GM12864 (cell line): ENCODE measurements around the gene ARHGEF40.

Source experiments
- DNase-seq: peaks from one replicate; pipeline ENCODE4 v3.0.0-alpha.2; 2011; ENCODE audit warnings: low read depth
- H3K4me3 ChIP-seq: 2 replicates; pipeline ENCODE4 v1.5.1; 2011; ENCODE audit warnings: mild to moderate bottlenecking, low read depth, low read length, control low read depth
- CTCF ChIP-seq: IDR thresholded peaks from 2 replicates; pipeline ENCODE4 v1.5.1; 2011; ENCODE audit warnings: low read depth, mild to moderate bottlenecking, moderate library complexity, low read length, control low read depth, inconsistent platforms; ENCODE audit errors: missing control alignments

Gene ARHGEF40

GRCh38 chr14:21084998-21085853, 15.1 kb downstream of the ARHGEF40 start:
- H3K4me3 ChIP-seq: no peak overlapping the region
- no peak for DNase-seq
- TF ChIP-seq CTCF: no peak

- no peak for TF ChIP-seq CTCF
- DNase-seq: no peak
- H3K4me3 ChIP-seq: no peak overlapping the region
These were observed 16.8 kb downstream of the ARHGEF40 start for GRCh38 chr14:21086908-21087293.

DNA sequence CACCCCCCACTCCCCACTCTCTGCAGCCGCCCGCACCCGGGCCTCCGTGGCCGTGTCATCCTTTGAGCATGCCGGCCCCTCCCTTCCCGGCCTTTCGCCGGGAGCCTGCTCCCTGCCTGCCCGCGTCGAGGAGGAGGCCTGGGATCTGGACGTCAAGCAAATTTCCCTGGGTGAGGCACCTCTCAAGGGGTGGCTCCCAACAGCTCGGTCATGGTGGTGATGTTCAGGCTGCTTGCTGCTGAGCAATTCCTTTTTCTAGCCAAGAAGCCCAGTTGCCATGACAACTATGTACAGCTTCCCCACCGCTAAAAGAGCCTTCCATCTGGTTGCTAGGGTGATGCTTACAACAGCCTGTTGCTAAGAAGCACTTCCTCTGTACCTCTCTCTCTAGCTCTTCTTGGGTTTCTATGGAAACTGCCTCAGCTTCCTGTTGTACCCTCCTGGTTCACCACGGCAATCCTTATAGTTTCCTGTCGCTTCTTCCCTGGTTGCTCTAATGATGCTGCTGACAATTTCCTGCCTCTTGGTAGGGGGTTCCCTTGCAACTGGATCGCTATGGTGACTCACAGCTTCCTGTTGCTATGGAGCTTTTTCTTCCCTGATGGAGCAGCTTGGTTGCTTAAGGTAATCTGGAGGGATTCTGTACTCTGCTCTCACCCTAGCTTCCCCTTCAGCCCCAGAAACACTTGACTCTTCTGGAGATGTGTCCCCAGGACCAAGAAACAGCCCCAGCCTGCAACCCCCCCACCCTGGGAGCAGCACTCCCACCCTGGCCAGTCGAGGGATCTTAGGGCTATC, 17.4 kb downstream of the ARHGEF40 start:
- DNase-seq: no peak

GRCh38 chr14:21088687-21089086, 18.6 kb downstream of the ARHGEF40 start:
- no peak overlapping the region for H3K4me3 ChIP-seq
- TF ChIP-seq CTCF: no peak

More for the DNA sequence above, 17.4 kb downstream of the ARHGEF40 start:
- H3K4me3 ChIP-seq: no peak overlapping the region
- no peak for TF ChIP-seq CTCF

DNA sequence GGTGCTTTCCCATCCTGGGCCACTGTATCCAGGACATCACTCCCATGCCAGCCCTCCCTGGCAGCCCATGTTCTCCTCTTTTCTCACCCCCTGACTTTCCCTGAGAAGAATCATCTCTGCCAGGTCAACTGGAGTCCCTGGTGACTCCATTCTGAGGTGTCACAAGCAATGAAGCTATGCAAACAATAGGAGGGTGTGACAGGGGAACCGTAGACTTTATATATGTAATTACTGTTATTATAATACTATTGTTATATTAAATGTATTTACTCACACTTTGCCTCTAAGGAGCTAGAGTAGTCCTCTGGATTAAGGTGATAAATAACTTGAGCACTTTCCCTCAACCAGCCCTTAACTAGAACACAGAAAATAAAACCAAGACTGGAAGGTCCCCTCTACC, 19.2 kb downstream of the ARHGEF40 start:
- DNase-seq: no peak
- no peak overlapping the region for H3K4me3 ChIP-seq
- no peak for TF ChIP-seq CTCF

More at GRCh38 chr14:21088687-21089086, 18.6 kb downstream of the ARHGEF40 start:
- DNase-seq: no peak

- no peak for DNase-seq
- no peak for TF ChIP-seq CTCF
- H3K4me3 ChIP-seq: no peak overlapping the region
These were observed 19.7 kb downstream of the ARHGEF40 start for GRCh38 chr14:21089877-21090193.
